Measurements from ENCODE around the gene TIAM2.

DNA sequence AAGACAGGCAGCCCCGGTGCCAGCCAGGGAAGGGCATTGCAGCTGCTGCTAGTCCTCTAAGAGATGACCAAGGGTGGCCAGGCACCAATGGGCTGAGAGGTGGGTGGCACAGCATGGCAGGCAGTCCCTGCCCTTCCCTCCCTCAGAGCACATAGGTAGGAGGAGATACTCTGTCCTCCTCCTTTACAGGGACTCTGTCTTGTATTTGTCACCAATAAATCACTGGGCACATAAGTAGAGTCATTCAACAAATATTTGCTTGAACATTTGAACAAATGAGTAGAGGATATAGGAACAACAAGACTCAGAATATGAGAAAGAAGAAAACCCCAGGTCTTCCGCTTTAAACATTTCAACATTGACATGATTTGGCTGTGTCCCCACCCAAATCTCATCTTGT, 199.3 kb downstream of the TIAM2 start:
- no peak for TF ChIP-seq POLR2A (IDR thresholded peaks at IDR 0.05)
- TF ChIP-seq, protein P1, sequence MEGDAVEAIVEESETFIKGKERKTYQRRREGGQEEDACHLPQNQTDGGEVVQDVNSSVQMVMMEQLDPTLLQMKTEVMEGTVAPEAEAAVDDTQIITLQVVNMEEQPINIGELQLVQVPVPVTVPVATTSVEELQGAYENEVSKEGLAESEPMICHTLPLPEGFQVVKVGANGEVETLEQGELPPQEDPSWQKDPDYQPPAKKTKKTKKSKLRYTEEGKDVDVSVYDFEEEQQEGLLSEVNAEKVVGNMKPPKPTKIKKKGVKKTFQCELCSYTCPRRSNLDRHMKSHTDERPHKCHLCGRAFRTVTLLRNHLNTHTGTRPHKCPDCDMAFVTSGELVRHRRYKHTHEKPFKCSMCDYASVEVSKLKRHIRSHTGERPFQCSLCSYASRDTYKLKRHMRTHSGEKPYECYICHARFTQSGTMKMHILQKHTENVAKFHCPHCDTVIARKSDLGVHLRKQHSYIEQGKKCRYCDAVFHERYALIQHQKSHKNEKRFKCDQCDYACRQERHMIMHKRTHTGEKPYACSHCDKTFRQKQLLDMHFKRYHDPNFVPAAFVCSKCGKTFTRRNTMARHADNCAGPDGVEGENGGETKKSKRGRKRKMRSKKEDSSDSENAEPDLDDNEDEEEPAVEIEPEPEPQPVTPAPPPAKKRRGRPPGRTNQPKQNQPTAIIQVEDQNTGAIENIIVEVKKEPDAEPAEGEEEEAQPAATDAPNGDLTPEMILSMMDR (IDR thresholded peaks at IDR 0.05): no peak

All from ovary (tissue), 3 donors.